Effector memory CD4-positive, alpha-beta T cell (primary cell): ENCODE data around the gene HDAC10.
A peak's percentile ranks its signal among the peaks of the same experiment; 100 is the strongest.
"Not testable (repeated sequence)": the region's sequence is repeated elsewhere in the genome, so short reads cannot be mapped to it uniquely, and the experiment has no call there.

Source experiments
- DNase-seq, 3 donors: peaks; one replicate each; pipeline ENCODE4 v3.0.0-alpha.2; 2020
- H3K27ac ChIP-seq: 2 replicates; pipeline ENCODE4 v1.7.0; 2013; ENCODE audit warnings: mild to moderate bottlenecking, low read length, moderate library complexity; ENCODE audit not compliant: insufficient read depth, poor library complexity, severe bottlenecking
- H3K27me3 ChIP-seq: replicated peaks from 2 replicates; pipeline ENCODE4 v1.7.0; 2013; ENCODE audit warnings: mild to moderate bottlenecking, low read length; ENCODE audit not compliant: insufficient read depth, control insufficient read depth, poor library complexity, severe bottlenecking
- H3K36me3 ChIP-seq: 2 replicates; pipeline ENCODE4 v1.7.0; 2013; ENCODE audit warnings: mild to moderate bottlenecking, low read length, moderate library complexity; ENCODE audit not compliant: control insufficient read depth, insufficient read depth
- H3K4me1 ChIP-seq: 2 replicates; pipeline ENCODE4 v1.7.0; 2013; ENCODE audit warnings: low read length, mild to moderate bottlenecking; ENCODE audit not compliant: control insufficient read depth, insufficient read depth, poor library complexity, severe bottlenecking
- H3K4me3 ChIP-seq: 2 replicates; pipeline ENCODE4 v1.7.0; 2013; ENCODE audit warnings: low read length, low read depth, mild to moderate bottlenecking; ENCODE audit not compliant: insufficient read depth, poor library complexity, severe bottlenecking
- H3K9me3 ChIP-seq: 2 replicates; pipeline ENCODE4 v1.7.0; 2013; ENCODE audit warnings: mild to moderate bottlenecking, low read length, moderate library complexity; ENCODE audit not compliant: control insufficient read depth

HDAC10 gene

GRCh38 chr22:50276143-50276542 is 25.1 kb upstream of the HDAC10 start:
- H3K27me3 ChIP-seq, result no peaks in the 10 kb centered on the region
- H3K4me3 ChIP-seq, result no peak overlapping the region
- H3K4me1 ChIP-seq, result peaks cover 13% of the 10 kb centered on the region
- H3K9me3 ChIP-seq, result no peaks in the 10 kb centered on the region
- H3K27ac ChIP-seq, result no peak overlapping the region
- DNase-seq, result peak in 2 of 3 donors; percentile 31 to 51
- H3K36me3 ChIP-seq, result no peaks in the 10 kb centered on the region

- Histone ChIP-seq H3K36me3 (no peaks in the 10 kb centered on the region), H3K27me3 (no peaks in the 10 kb centered on the region), H3K4me1 (peaks cover 20% of the 10 kb centered on the region), H3K4me3 (no peak overlapping the region), H3K9me3 (no peaks in the 10 kb centered on the region), H3K27ac (no peak overlapping the region)
- no peak for DNase-seq
These were observed 24.4 kb upstream of the HDAC10 start for GRCh38 chr22:50275181-50276055.

GRCh38 chr22:50274771-50275170 is 23.7 kb upstream of the HDAC10 start:
- Histone ChIP-seq H3K4me3 (no peak overlapping the region), H3K9me3 (no peaks in the 10 kb centered on the region), H3K4me1 (peaks cover 23% of the 10 kb centered on the region), H3K36me3 (no peaks in the 10 kb centered on the region), H3K27ac (no peak overlapping the region), H3K27me3 (no peaks in the 10 kb centered on the region)
- no peak for DNase-seq

GRCh38 chr22:50274311-50274710 is 23.2 kb upstream of the HDAC10 start:
- H3K4me1 ChIP-seq, result peaks cover 28% of the 10 kb centered on the region
- H3K9me3 ChIP-seq, result no peaks in the 10 kb centered on the region
- H3K27me3 ChIP-seq, result no peaks in the 10 kb centered on the region
- no peak overlapping the region for H3K27ac ChIP-seq
- H3K4me3 ChIP-seq, result no peak overlapping the region
- no peak for DNase-seq
- H3K36me3 ChIP-seq, result no peaks in the 10 kb centered on the region

GRCh38 chr22:50273781-50274180 is 22.7 kb upstream of the HDAC10 start:
- H3K4me1 ChIP-seq, result peaks cover 28% of the 10 kb centered on the region
- not testable (repeated sequence) for H3K4me3 ChIP-seq, DNase-seq, H3K27me3 ChIP-seq, H3K27ac ChIP-seq, H3K36me3 ChIP-seq, H3K9me3 ChIP-seq

GRCh38 chr22:50273352-50273751 is 22.3 kb upstream of the HDAC10 start:
- DNase-seq, H3K27me3 ChIP-seq: not testable (repeated sequence)
- H3K4me1 ChIP-seq, result peaks cover 30% of the 10 kb centered on the region

GRCh38 chr22:50272044-50272802 is 21.2 kb upstream of the HDAC10 start:
- DNase-seq, result no peak
- Histone ChIP-seq H3K36me3 (no peaks in the 10 kb centered on the region), H3K4me1 (peaks cover 37% of the 10 kb centered on the region), H3K27me3 (no peaks in the 10 kb centered on the region), H3K27ac (no peak overlapping the region), H3K9me3 (no peaks in the 10 kb centered on the region), H3K4me3 (no peak overlapping the region)

More at GRCh38 chr22:50273352-50273751, 22.3 kb upstream of the HDAC10 start:
- H3K36me3 ChIP-seq, H3K9me3 ChIP-seq, H3K4me3 ChIP-seq, H3K27ac ChIP-seq: not testable (repeated sequence)

GRCh38 chr22:50271519-50271970 is 20.5 kb upstream of the HDAC10 start:
- DNase-seq, result peak; percentile 25 to 55 (median 29)
- H3K27me3 ChIP-seq, result no peaks in the 10 kb centered on the region
- no peaks in the 10 kb centered on the region for H3K9me3 ChIP-seq
- H3K4me1 ChIP-seq, result peaks cover 37% of the 10 kb centered on the region
- no peak overlapping the region for H3K27ac ChIP-seq
- no peaks in the 10 kb centered on the region for H3K36me3 ChIP-seq
- H3K4me3 ChIP-seq, result peak overlapping the region; percentile 64

GRCh38 chr22:50270666-50271394 is 19.8 kb upstream of the HDAC10 start:
- no peaks in the 10 kb centered on the region for H3K36me3 ChIP-seq
- DNase-seq, result peak; percentile 32 to 64 (median 53)
- H3K9me3 ChIP-seq, result no peaks in the 10 kb centered on the region
- H3K27ac ChIP-seq, result peak overlapping the region; percentile 27
- peaks cover 37% of the 10 kb centered on the region for H3K4me1 ChIP-seq
- H3K27me3 ChIP-seq, result no peaks in the 10 kb centered on the region
- peak overlapping the region; percentile 64 for H3K4me3 ChIP-seq
